NCI-H446 (cell line): ENCODE measurements around the gene ATAD1.
"Not testable (repeated sequence)": the region's sequence is repeated elsewhere in the genome, so short reads cannot be mapped to it uniquely, and the experiment has no call there.

ENCODE experiments used
- DNase-seq, 2 experiments: peaks; one replicate each; lab custom pipeline; 2025; lab: John Stamatoyannopoulos, UW

The ATAD1 gene

GRCh38 chr10:87846023-87846422 is 28.0 kb upstream of the ATAD1 start:
- DNase-seq = no peak

DNA sequence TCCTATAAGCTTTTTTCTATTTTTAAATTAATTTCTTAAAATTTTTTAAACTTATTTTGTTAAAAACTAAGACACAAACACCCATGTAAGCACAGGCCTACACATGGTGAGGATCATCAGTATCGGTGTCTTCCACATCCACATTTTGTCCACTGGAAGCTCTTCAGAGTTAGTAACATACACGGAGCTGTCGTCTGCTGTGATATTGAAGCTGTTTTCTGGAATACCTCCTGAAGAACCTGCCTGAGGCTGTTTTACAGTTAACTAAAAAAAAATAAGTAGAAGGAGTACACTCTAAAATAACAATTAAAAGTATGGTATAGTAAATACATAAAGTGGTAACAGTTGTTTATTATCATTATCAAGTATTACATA is 27.6 kb upstream of the ATAD1 start:
- DNase-seq = no peak

DNA sequence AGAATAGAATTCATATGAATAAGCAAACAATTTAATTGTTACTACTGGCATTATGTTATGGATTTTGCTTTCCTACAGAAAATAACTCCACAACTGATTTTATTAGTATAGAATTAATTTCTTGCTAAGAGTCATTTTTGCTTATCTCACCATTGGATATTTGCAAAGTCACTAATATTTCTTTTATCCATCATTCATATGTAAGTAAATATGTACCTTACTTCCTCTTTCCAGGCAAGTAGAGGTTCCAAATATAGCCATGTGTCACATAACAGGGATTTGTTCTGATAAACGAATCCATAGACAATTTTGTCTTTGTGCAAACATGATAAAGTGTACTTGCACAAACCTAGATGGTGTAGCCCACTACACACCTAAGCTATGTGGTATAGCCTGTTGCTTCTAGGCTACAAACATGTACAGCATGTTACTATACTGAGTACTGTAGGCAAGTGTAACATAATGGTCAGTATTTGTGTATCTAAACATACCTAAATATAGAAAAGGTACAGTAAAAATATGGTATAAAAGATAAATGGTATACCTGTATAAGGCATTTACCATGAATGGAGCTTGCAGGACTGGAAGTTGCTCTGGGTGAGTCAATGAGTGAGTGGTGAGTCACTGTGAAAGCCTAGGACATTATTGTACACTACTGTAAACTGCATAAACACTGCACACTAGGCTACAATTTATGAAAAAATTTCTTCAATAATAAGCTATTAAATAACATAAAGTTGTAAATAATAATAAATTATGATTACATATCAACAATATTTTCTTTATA is 27.0 kb upstream of the ATAD1 start:
- no peak for DNase-seq

GRCh38 chr10:87843714-87844113 is 25.7 kb upstream of the ATAD1 start:
- DNase-seq = no peak

GRCh38 chr10:87842776-87843497 is 24.9 kb upstream of the ATAD1 start:
- no peak for DNase-seq

GRCh38 chr10:87842220-87842641 is 24.2 kb upstream of the ATAD1 start:
- no peak for DNase-seq

GRCh38 chr10:87841186-87841585 is 23.2 kb upstream of the ATAD1 start:
- DNase-seq = no peak

DNA sequence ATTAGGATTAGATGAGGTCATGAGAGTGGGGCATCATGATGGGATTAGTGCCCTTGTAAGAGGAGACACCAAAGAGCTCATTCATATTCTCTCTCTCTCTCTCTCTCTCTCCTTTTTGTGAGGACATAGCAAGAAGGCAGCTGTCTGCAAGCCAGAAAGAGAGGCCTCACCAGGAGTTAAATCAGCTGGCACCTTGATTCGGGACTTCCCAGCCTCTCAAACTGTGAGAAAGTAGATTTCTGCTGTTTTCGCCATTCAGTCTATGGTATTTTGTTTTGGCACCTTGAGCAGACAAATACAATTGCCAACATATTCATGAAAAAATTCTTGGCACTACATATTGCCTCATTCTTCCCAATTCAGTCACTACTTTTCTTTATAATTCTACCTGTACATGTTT is 20.6 kb upstream of the ATAD1 start:
- DNase-seq = no peak

GRCh38 chr10:87837445-87837844 is 19.4 kb upstream of the ATAD1 start:
- no peak for DNase-seq

- DNase-seq = no peak
Observed at GRCh38 chr10:87836098-87836497, 18.1 kb upstream of the ATAD1 start.

DNA sequence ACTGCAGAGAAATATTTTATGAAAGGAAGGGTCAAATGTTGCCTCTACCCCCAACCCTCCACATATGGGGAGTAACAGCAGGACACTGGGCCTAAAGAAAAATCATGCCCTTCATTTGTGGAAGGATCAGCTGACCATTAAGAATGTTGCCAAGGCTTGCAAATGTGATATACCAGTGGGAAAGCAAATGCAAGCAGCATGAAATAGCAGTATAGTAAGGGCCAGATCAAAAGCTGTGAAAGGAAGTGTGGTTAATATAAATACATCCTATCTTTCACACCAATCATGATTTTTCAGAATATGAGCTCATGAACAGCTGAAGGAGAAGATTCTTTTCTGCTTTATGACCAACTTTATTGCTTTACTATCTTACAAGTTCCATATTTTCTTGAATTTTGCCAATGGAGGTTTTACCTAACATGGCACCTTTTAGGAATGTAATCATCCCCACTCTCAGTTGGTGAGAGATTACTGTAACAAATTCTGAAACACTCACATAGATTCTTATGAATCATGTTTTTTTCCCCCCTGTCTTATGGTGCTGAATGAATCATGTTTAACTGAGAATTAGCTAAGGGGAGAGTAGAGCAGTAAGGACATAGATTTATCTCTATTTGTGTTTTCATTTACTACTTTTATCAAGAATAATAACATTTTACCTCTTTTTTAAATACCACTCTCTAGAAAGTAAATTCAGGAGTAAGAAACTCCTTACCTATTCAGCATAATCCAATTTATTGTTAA is 12.1 kb upstream of the ATAD1 start:
- no peak for DNase-seq

- not testable (repeated sequence) for DNase-seq
Observed at GRCh38 chr10:87829051-87829450, 11.0 kb upstream of the ATAD1 start.

DNA sequence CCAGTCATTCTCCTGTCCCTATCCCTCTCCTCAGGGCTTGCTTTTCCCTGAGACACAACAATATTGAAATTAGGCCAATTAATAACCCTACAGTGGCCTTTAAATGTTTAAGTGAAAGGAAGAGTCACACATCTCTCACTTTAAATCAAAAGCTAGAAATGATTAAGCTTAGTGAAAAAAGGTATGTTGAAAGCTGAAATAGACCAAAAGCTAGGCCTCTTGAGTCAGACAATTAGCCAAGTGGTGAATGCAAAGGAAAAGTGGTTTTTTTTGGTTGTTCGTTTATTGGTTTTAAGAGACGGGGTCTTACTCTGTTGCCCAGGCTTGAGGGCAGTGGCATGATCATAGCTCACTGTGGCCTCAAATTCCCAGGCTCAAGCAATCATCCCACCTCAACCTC is 9.7 kb upstream of the ATAD1 start:
- DNase-seq = no peak

GRCh38 chr10:87826653-87827052 is 8.6 kb upstream of the ATAD1 start:
- no peak for DNase-seq

GRCh38 chr10:87819289-87819585 is 1.2 kb upstream of the ATAD1 start:
- DNase-seq = no peak

- DNase-seq = no peak
Observed at GRCh38 chr10:87818505-87819288, 671 bp upstream of the ATAD1 start.

GRCh38 chr10:87816898-87817608 is 973 bp downstream of the ATAD1 start:
- DNase-seq = no peak

DNA sequence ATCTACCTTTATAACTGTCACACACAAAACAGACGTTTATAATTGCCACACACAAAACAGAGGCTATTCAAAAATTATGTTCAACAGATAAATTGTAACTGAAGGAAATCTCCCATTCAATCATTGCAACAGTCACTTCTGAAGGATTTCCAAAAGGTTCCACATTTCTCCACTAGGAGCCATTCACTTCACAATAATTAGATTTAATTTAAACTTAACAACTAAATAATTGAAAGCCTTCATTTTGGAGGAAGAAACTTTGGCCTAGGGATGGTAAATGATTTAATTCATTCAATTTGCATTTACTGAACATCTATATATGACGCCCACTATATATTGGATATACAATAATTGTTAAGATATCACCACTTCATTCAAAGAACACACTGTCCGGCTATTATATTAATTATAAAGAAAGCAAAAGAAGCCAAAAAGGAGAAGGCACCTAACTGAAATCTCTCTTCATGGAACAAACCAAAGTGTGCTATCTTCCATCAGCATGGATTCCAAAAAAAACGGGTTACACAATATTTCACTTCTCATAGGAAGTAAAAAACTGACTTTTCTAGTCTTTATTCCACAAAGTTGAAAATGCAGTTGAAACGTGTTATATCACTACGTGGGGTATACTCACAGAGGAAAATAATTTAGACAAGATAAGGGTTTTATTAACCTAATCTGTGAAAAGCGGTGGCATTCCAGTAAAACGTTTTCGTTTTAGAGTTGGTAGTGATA is 1.7 kb downstream of the ATAD1 start:
- DNase-seq = no peak

GRCh38 chr10:87804939-87805569 is 13.0 kb downstream of the ATAD1 start:
- no peak for DNase-seq

DNA sequence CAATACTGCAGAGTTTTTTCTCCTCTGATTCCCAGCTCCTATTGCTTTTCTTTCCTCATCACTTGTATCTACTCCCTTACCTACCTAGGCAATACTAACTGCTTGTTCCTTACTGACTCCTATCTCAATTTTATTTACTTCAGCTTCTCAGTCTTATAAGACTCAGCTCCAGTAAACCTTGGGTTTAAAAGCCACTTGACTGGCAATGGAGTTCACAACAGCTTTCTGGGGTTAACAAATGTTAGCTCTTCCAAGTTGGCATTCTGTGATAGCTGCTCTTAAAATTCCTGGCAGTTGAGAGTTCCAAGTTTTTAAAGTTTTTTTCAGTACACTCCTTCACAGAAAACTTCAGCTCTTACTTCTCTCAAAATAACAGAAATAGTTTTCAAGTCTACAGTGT is 14.2 kb downstream of the ATAD1 start:
- no peak for DNase-seq
